IMR-90 (cell line): ENCODE measurements around the gene JMJD7. TPM values are rescaled to one million over a fixed set of nuclear protein-coding genes. Genes with fewer than 3 reads are reported as not detected.

Experiments used
- ATAC-seq: fragments of 200-7000 bp; cut with Tn5 transposase; 2 replicates; pipeline ENCODE4 v1.9.1; 2020; ENCODE audit warnings: low read depth, mild to moderate bottlenecking, moderate library complexity
- BruUV-seq: library from RNA; stranded (reverse); fragments of 400-500 nt; replicated peaks from 2 replicates; lab custom pipeline; 2021; lab: Mats Ljungman, UMichigan
- CTCF ChIA-PET: fragments of 300-600 bp; formaldehyde crosslinking; extraction: SDS; loops from one replicate; lab custom pipeline; 2021; ENCODE audit warnings: antibody characterized with exemption; lab: Yijun Ruan, JAX
- POLR2A ChIA-PET: fragments of 300-600 bp; sonication (Branson Sonifier 250); formaldehyde crosslinking; loops from one replicate; lab custom pipeline; 2022; ENCODE audit warnings: antibody characterized with exemption; ENCODE audit not compliant: unreplicated experiment; lab: Charles Lee
- DNase-seq: peaks from one replicate; pipeline ENCODE4 v3.0.0; 2013
- H2AFZ ChIP-seq: replicated peaks from 2 replicates; pipeline ENCODE3; 2013; ENCODE audit warnings: low read length, mild to moderate bottlenecking; ENCODE audit not compliant: poor library complexity
- H2AK5ac ChIP-seq: 2 replicates; pipeline ENCODE4 v1.6.1; 2013; ENCODE audit warnings: low read depth, low read length, inconsistent platforms
- H2AK9ac ChIP-seq: replicated peaks from 2 replicates; pipeline ENCODE3; 2013; ENCODE audit warnings: mild to moderate bottlenecking, low read depth, low read length, moderate library complexity; ENCODE audit not compliant: poor library complexity
- H2BK120ac ChIP-seq: 2 replicates; pipeline ENCODE4 v1.6.1; 2013; ENCODE audit warnings: low read depth, low read length, inconsistent platforms
- H2BK15ac ChIP-seq: 3 replicates; pipeline ENCODE4 v1.6.1; 2013; ENCODE audit warnings: low read depth, low read length, inconsistent platforms
- H2BK20ac ChIP-seq: 2 replicates; pipeline ENCODE4 v1.6.1; 2013; ENCODE audit warnings: low read depth, mild to moderate bottlenecking, inconsistent platforms, low read length, moderate library complexity
- H2BK5ac ChIP-seq: 2 replicates; pipeline ENCODE4 v1.6.1; 2013; ENCODE audit warnings: mild to moderate bottlenecking, low read depth, low read length, inconsistent platforms; ENCODE audit not compliant: poor library complexity, severe bottlenecking
- H3K14ac ChIP-seq: replicated peaks from 2 replicates; pipeline ENCODE4 v1.6.1; 2013; ENCODE audit warnings: low read depth, low read length, inconsistent platforms
- H3K18ac ChIP-seq: 2 replicates; pipeline ENCODE4 v1.6.1; 2013; ENCODE audit warnings: low read depth, low read length, control low read depth
- H3K23ac ChIP-seq: 2 replicates; pipeline ENCODE4 v1.6.1; 2013; ENCODE audit warnings: low read depth, low read length, inconsistent platforms
- H3K27ac ChIP-seq: 2 replicates; pipeline ENCODE4 v1.5.1; 2013; ENCODE audit warnings: mild to moderate bottlenecking, control low read depth, low read length; ENCODE audit not compliant: insufficient read depth
- H3K27me3 ChIP-seq: 2 replicates; pipeline ENCODE4 v1.6.1; 2013; ENCODE audit warnings: low read length; ENCODE audit not compliant: control insufficient read depth, insufficient read depth
- H3K36me3 ChIP-seq: 2 replicates; pipeline ENCODE4 v1.6.1; 2013; ENCODE audit warnings: low read length, mixed read lengths; ENCODE audit not compliant: control insufficient read depth, insufficient read depth
- H3K4ac ChIP-seq: 2 replicates; pipeline ENCODE4 v1.6.1; 2013; ENCODE audit warnings: low read depth, low read length, inconsistent platforms
- H3K4me1 ChIP-seq: 2 replicates; pipeline ENCODE4 v1.6.1; 2013; ENCODE audit warnings: low read length, mixed read lengths; ENCODE audit not compliant: control insufficient read depth, insufficient read depth
- H3K4me2 ChIP-seq: 2 replicates; pipeline ENCODE4 v1.6.1; 2013; ENCODE audit warnings: low read depth, mild to moderate bottlenecking, control low read depth, low read length, moderate library complexity
- H3K4me3 ChIP-seq: 2 replicates; pipeline ENCODE4 v1.5.1; 2013; ENCODE audit warnings: low read depth, mild to moderate bottlenecking, control low read depth, low read length, moderate library complexity; ENCODE audit not compliant: insufficient read depth
- H3K56ac ChIP-seq: 2 replicates; pipeline ENCODE4 v1.6.1; 2013; ENCODE audit warnings: low read length, inconsistent platforms; ENCODE audit not compliant: insufficient read depth; ENCODE audit errors: extremely low read depth
- H3K79me1 ChIP-seq, 2 experiments: 2 replicates each; pipeline ENCODE4 v1.6.1; 2013; ENCODE audit warnings: low read length in 2 of 2, inconsistent platforms in 1 of 2, low read depth in 1 of 2
- H3K9ac ChIP-seq: 2 replicates; pipeline ENCODE4 v1.6.1; 2013; ENCODE audit warnings: low read depth, low read length, control low read depth
- H3K9me1 ChIP-seq: 2 replicates; pipeline ENCODE4 v1.6.1; 2013; ENCODE audit warnings: low read length, inconsistent platforms; ENCODE audit not compliant: insufficient read depth
- H3K9me3 ChIP-seq: 2 replicates; pipeline ENCODE4 v1.6.1; 2013; ENCODE audit warnings: low read length; ENCODE audit not compliant: control insufficient read depth, insufficient read depth
- H4K20me1 ChIP-seq: 2 replicates; pipeline ENCODE4 v1.6.1; 2013; ENCODE audit warnings: low read length, inconsistent platforms; ENCODE audit not compliant: insufficient read depth
- H4K5ac ChIP-seq: 2 replicates; pipeline ENCODE4 v1.6.1; 2013; ENCODE audit warnings: mild to moderate bottlenecking, low read depth, low read length, control low read depth
- H4K8ac ChIP-seq, 2 experiments: 2 replicates each; pipeline ENCODE4 v1.6.1; 2013; ENCODE audit warnings: low read depth in 2 of 2, low read length in 2 of 2, control low read depth in 1 of 2, inconsistent platforms in 1 of 2
- H4K91ac ChIP-seq: 2 replicates; pipeline ENCODE4 v1.6.1; 2013; ENCODE audit warnings: low read depth, low read length, inconsistent platforms; ENCODE audit not compliant: insufficient read depth
- BHLHE40 ChIP-seq: fragments of 150-350 bp; IDR thresholded peaks from 2 replicates; pipeline ENCODE4 v1.6.1; 2016; ENCODE audit warnings: mild to moderate bottlenecking, low read depth, low read length
- CEBPB ChIP-seq: IDR thresholded peaks from 2 replicates; pipeline ENCODE4 v1.6.1; 2012; ENCODE audit warnings: low read depth, low read length, improper control_type of control experiment
- CHD1 ChIP-seq: IDR thresholded peaks from 2 replicates; pipeline ENCODE4 v1.6.1; 2012; ENCODE audit warnings: low read depth, low read length, improper control_type of control experiment
- MAFK ChIP-seq: IDR thresholded peaks from 2 replicates; pipeline ENCODE4 v1.6.1; 2012; ENCODE audit warnings: low read depth, low read length, improper control_type of control experiment
- MAZ ChIP-seq: IDR thresholded peaks from 2 replicates; pipeline ENCODE4 v1.6.1; 2012; ENCODE audit warnings: low read depth, mild to moderate bottlenecking, low read length, improper control_type of control experiment, moderate library complexity, borderline replicate concordance
- MXI1 ChIP-seq: IDR thresholded peaks from 2 replicates; pipeline ENCODE4 v1.6.1; 2012; ENCODE audit warnings: low read depth, mild to moderate bottlenecking, low read length, moderate library complexity, borderline replicate concordance
- NFE2L2 ChIP-seq: fragments of 150-350 bp; IDR thresholded peaks from 2 replicates; pipeline ENCODE4 v1.6.1; 2016; ENCODE audit warnings: low read depth, mild to moderate bottlenecking, low read length
- POLR2A ChIP-seq: IDR thresholded peaks from 2 replicates; pipeline ENCODE4 v1.6.1; 2012; ENCODE audit warnings: mild to moderate bottlenecking, low read depth, low read length
- RAD21 ChIP-seq: IDR thresholded peaks from 2 replicates; pipeline ENCODE4 v1.6.1; 2012; ENCODE audit warnings: low read length, improper control_type of control experiment
- RCOR1 ChIP-seq: IDR thresholded peaks from 2 replicates; pipeline ENCODE4 v1.6.1; 2012; ENCODE audit warnings: mild to moderate bottlenecking, low read length, improper control_type of control experiment; ENCODE audit not compliant: insufficient replicate concordance
- RFX5 ChIP-seq: IDR thresholded peaks from 2 replicates; pipeline ENCODE4 v1.8.0; 2012; ENCODE audit warnings: low read depth, mild to moderate bottlenecking, low read length, moderate library complexity
- SMC3 ChIP-seq: fragments of 150-350 bp; IDR thresholded peaks from 2 replicates; pipeline ENCODE4 v1.6.1; 2016; ENCODE audit warnings: low read depth, mild to moderate bottlenecking, antibody characterized with exemption, low read length, moderate library complexity
- WGBS, 2 experiments: methylation state at CpG; one replicate each; pipeline versions ENCODE4 v1.1.5 to v1.1.7; 2013; ENCODE audit warnings: missing lambda C conversion rate in 2 of 2; ENCODE audit not compliant: insufficient read length in 1 of 2; ENCODE audit errors: extremely low coverage in 2 of 2; 5-methylcytosine and 5-hydroxymethylcytosine counted together
- dilution Hi-C: fragments of 300-500 bp; cut with HindIII; formaldehyde crosslinking; loops from one replicate; pipeline ENCODE4 v1.14.3; 2018; ENCODE audit warnings: low sequenced_read_pairs; ENCODE audit not compliant: unreplicated experiment
- in situ Hi-C: fragments of 300-500 bp; cut with MboI; formaldehyde crosslinking; loops from 3 replicates; pipeline ENCODE4 v1.14.3; 2019; ENCODE audit warnings: low sequenced_read_pairs, inconsistent platforms, mixed read lengths
- intact Hi-C: fragments of 100-400 bp; cut with micrococcal nuclease; formaldehyde crosslinking; loops from 2 replicates; pipeline ENCODE4 v1.10.0; 2022
- polyA plus RNA-seq, 3 experiments: library from polyadenylated mRNA; depleted of rRNA; stranded (reverse); fragments of >200 nt; gene quantifications; 2 replicates each; pipeline ENCODE4 v1.2.3, GENCODE V29; 2012; ENCODE audit warnings: low replicate concordance in 1 of 3
- total RNA-seq: library from RNA; depleted of rRNA; stranded (reverse); fragments of >200 nt; gene quantifications from 2 replicates; pipeline ENCODE4 v1.2.3, GENCODE V29; 2012
- TF ChIP-seq, protein P1 (sequence below): fragments of 150-350 bp; IDR thresholded peaks from 2 replicates; pipeline ENCODE4 v1.6.1; 2017; ENCODE audit warnings: mild to moderate bottlenecking, antibody characterized with exemption, low read length, low read depth
- TF ChIP-seq, protein P2 (sequence below): fragments of 150-350 bp; IDR thresholded peaks from 2 replicates; pipeline ENCODE4 v1.6.1; 2016; ENCODE audit warnings: low read depth, mild to moderate bottlenecking, low read length, moderate library complexity, borderline replicate concordance
- TF ChIP-seq, protein P3 (sequence below): conservative IDR thresholded peaks from 2 replicates; pipeline ENCODE4 v1.5.1; 2012; ENCODE audit warnings: mild to moderate bottlenecking, low read depth, low read length, improper control_type of control experiment

Gene JMJD7
- total and polyA plus RNA-seq, 2 of the 4 experiments (the other 2 are of a cell fraction): 5.0 to 6.3 TPM

DNA sequence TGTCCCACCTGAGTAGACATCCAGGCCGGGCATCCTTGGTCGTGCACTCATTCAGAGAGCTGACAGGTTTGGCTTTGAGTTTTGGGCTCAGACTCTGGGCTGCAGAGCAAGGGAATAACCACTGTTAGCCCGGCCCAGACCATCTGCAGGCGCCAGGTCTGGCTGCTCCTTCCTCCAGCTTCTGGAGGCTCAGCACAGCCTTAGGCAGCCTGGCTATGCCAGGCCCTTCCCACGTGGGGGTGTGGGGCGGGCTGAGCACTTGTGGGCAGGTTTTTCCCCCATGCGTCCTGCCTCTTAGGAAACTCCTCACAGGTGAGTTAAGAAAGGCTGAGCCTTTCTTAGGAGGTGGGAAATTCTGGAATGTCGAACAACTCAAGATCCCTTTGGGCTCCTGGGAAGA is 22.0 kb downstream of the JMJD7 start:
- no peaks in the 10 kb centered on the region for H3K9me3 ChIP-seq

More for the DNA sequence above, 22.0 kb downstream of the JMJD7 start:
- H2BK5ac ChIP-seq: no peak overlapping the region
- WGBS, 2 experiments: 93% methylated on average over 3 of the region's 8 CpGs; no CpG with 5 or more reads in 1 of the 2 experiments
- no peak overlapping the region for H2AFZ ChIP-seq
- H2AK9ac ChIP-seq: no peak overlapping the region
- intact Hi-C loops (no loop called here), in situ Hi-C loops (no loop called here), dilution Hi-C loops (no loop called here)
- H3K56ac ChIP-seq: no peak overlapping the region
- no peak overlapping the region for H3K4me3 ChIP-seq
- no peak overlapping the region for H4K5ac ChIP-seq
- DNase-seq (no peak), ATAC-seq (no peak)
- no peak overlapping the region for H3K27ac ChIP-seq
- no peaks in the 10 kb centered on the region for H4K20me1 ChIP-seq
- H3K79me1 ChIP-seq: no peaks in the 10 kb centered on the region
- no peak overlapping the region for H3K14ac ChIP-seq
- no peak overlapping the region for H2AK5ac ChIP-seq
- peaks cover 16% of the 10 kb centered on the region for H3K36me3 ChIP-seq
- no peaks in the 10 kb centered on the region; the same call in 1 of the 2 replicates for H3K4me1 ChIP-seq
- no peak overlapping the region for H4K8ac ChIP-seq
- H3K4me2 ChIP-seq: no peak overlapping the region
- no peak overlapping the region for H3K4ac ChIP-seq
- no peak overlapping the region for H4K91ac ChIP-seq
- POLR2A ChIA-PET: no interaction called here
- H3K27me3 ChIP-seq: peaks cover 12% of the 10 kb centered on the region; the same call in 1 of the 2 replicates
- CTCF ChIA-PET: no interaction called here
- H2BK15ac ChIP-seq: no peak overlapping the region
- H3K9ac ChIP-seq: no peak overlapping the region
- H3K18ac ChIP-seq: no peak overlapping the region
- no peaks in the 10 kb centered on the region for H3K9me1 ChIP-seq
- no peak overlapping the region for H2BK120ac ChIP-seq
- no peak overlapping the region for H3K23ac ChIP-seq
- no peak for TF ChIP-seq CEBPB
- TF ChIP-seq, protein P1, sequence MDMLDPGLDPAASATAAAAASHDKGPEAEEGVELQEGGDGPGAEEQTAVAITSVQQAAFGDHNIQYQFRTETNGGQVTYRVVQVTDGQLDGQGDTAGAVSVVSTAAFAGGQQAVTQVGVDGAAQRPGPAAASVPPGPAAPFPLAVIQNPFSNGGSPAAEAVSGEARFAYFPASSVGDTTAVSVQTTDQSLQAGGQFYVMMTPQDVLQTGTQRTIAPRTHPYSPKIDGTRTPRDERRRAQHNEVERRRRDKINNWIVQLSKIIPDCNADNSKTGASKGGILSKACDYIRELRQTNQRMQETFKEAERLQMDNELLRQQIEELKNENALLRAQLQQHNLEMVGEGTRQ: no peak
- TF ChIP-seq MAFK: no peak
- no peak for TF ChIP-seq SMC3
- TF ChIP-seq, protein P2, sequence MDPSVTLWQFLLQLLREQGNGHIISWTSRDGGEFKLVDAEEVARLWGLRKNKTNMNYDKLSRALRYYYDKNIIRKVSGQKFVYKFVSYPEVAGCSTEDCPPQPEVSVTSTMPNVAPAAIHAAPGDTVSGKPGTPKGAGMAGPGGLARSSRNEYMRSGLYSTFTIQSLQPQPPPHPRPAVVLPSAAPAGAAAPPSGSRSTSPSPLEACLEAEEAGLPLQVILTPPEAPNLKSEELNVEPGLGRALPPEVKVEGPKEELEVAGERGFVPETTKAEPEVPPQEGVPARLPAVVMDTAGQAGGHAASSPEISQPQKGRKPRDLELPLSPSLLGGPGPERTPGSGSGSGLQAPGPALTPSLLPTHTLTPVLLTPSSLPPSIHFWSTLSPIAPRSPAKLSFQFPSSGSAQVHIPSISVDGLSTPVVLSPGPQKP: no peak
- no peak for TF ChIP-seq RAD21
- no peak for TF ChIP-seq NFE2L2
- no peak for TF ChIP-seq BHLHE40
- no peak for TF ChIP-seq CHD1
- no peak for TF ChIP-seq RFX5
- TF ChIP-seq, protein P3, sequence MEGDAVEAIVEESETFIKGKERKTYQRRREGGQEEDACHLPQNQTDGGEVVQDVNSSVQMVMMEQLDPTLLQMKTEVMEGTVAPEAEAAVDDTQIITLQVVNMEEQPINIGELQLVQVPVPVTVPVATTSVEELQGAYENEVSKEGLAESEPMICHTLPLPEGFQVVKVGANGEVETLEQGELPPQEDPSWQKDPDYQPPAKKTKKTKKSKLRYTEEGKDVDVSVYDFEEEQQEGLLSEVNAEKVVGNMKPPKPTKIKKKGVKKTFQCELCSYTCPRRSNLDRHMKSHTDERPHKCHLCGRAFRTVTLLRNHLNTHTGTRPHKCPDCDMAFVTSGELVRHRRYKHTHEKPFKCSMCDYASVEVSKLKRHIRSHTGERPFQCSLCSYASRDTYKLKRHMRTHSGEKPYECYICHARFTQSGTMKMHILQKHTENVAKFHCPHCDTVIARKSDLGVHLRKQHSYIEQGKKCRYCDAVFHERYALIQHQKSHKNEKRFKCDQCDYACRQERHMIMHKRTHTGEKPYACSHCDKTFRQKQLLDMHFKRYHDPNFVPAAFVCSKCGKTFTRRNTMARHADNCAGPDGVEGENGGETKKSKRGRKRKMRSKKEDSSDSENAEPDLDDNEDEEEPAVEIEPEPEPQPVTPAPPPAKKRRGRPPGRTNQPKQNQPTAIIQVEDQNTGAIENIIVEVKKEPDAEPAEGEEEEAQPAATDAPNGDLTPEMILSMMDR: no peak
- TF ChIP-seq MXI1: no peak
- TF ChIP-seq POLR2A: no peak
- TF ChIP-seq RCOR1: no peak
- TF ChIP-seq MAZ: no peak
- BruUV-seq: no TSS peak
- H2BK20ac ChIP-seq: no peak overlapping the region
